A549 treated with dexamethasone at 1 μM for 4 hours (cell line): ENCODE results near the gene GPR139. TPM values are rescaled to one million over a fixed set of nuclear protein-coding genes. Genes with fewer than 3 reads are reported as not detected.

ENCODE experiments used
- total RNA-seq: library from RNA; stranded (reverse); fragments of 200-300 nt; extraction: Qiagen RNA extraction; gene quantifications from 5 replicates; pipeline ENCODE4 v1.2.3, GENCODE V29; 2022

GPR139 gene
- not detected in 5 replicates for total RNA-seq

DNA sequence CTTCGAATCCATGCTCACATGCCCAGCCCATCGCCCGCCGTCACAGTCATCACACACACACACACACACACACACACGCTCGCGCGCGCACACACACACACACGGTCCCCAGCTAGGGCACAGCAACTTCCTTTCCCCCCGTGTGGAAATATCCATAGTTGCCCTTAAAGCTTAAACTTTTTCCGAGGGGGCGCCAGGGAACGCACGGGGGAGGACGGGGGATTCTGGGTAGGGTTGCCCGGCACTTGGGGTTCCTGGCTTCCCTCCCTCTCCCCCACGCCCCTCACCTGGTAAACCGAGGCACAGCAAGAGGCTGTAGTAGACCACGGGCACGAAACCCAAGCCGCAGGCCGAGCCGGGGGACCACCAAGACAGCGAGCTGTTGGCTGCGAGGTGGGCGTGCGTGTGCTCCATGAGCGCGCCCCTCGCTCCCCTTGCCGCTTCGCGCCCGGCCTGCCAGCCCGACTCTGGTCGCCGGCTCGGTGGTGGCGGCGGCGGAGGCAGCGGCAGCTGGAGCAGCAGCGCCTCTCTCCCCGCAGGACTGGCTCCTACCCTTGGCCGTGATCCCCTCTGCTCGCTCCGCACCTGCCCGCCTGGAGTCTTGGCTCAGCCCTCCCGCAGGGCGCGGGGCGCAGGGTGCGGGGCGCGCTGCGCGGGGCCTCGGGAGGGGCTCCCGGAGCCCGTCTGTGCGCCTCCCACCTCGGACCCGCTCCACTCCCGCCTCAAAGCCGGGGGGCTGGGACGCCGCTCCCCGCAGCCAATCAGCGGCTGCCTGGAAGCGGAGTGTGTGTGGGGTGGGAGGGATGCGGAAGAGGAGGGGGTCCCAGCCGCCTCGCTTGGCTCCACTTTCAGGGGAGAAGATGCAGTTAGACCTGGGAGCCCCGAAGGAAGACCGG, at the start of gene GPR139:
TSS of gene GPR139 (minus strand) at position 688 of the 896 bp plus-strand sequence. CDS start at position 414, 274 bp downstream.

Other genes starting within 250 kb of the GPR139 start
- 40.3 to 48.7 TPM (median 47.0 TPM) in 5 replicates for gene GPRC5B, start 189.0 kb downstream of the GPR139 start, total RNA-seq